ENCODE data around the gene FAM217B.

Gene FAM217B

GRCh38 chr20:59976156-59976782 lies 36.1 kb downstream of the FAM217B start:
- no peak for DNase-seq (ENCODE audit: low read depth, low spot score)

GRCh38 chr20:59977086-59977485 lies 36.9 kb downstream of the FAM217B start:
- no peak for DNase-seq (ENCODE audit: low read depth, low spot score)

GRCh38 chr20:59983076-59983475 lies 42.9 kb downstream of the FAM217B start:
- no peak for DNase-seq (ENCODE audit: low read depth, low spot score)

- no peak for DNase-seq (ENCODE audit: low read depth, low spot score)
These were observed 44.4 kb downstream of the FAM217B start for GRCh38 chr20:59984541-59984940.

- DNase-seq (ENCODE audit: low read depth, low spot score), result no peak
These were observed 45.0 kb downstream of the FAM217B start for GRCh38 chr20:59985164-59985563.

- DNase-seq (ENCODE audit: low read depth, low spot score), result no peak
These were observed 45.7 kb downstream of the FAM217B start for GRCh38 chr20:59985864-59986263.

GRCh38 chr20:59987135-59987534 lies 46.9 kb downstream of the FAM217B start:
- DNase-seq (ENCODE audit: low read depth, low spot score), result no peak

- DNase-seq (ENCODE audit: low read depth, low spot score), result no peak
These were observed 48.0 kb downstream of the FAM217B start for GRCh38 chr20:59988141-59988540.

GRCh38 chr20:59992526-59993084 lies 52.4 kb downstream of the FAM217B start:
- DNase-seq (ENCODE audit: low read depth, low spot score), result no peak

GRCh38 chr20:59993736-59994430 lies 53.7 kb downstream of the FAM217B start:
- peak; percentile 25 for DNase-seq (ENCODE audit: low read depth, low spot score)

GRCh38 chr20:59994697-59995122 lies 54.5 kb downstream of the FAM217B start:
- DNase-seq (ENCODE audit: low read depth, low spot score), result peak; percentile 92

- no peak for DNase-seq (ENCODE audit: low read depth, low spot score)
These were observed 55.9 kb downstream of the FAM217B start for GRCh38 chr20:59996108-59996507.

GRCh38 chr20:59997896-59998295 lies 57.7 kb downstream of the FAM217B start:
- DNase-seq (ENCODE audit: low read depth, low spot score), result no peak

Data from ELF-1 (cell line).